NCI-H510A treated with DMSO at 0.1 percent for 48 hours (cell line): Measurements from ENCODE around the gene ZDHHC22.
A peak's percentile ranks its signal among the peaks of the same experiment; 100 is the strongest.

Source experiments
- DNase-seq: peaks from one replicate; lab custom pipeline; 2025; lab: John Stamatoyannopoulos, UW

ZDHHC22 gene

GRCh38 chr14:77103951-77104350, 37.6 kb downstream of the ZDHHC22 start:
- no peak for DNase-seq

- no peak for DNase-seq
Measured at GRCh38 chr14:77103475-77103874, 38.1 kb downstream of the ZDHHC22 start.

GRCh38 chr14:77102154-77102553, 39.4 kb downstream of the ZDHHC22 start:
- no peak for DNase-seq

GRCh38 chr14:77100961-77101360, 40.6 kb downstream of the ZDHHC22 start:
- no peak for DNase-seq

GRCh38 chr14:77099425-77100167, 42.0 kb downstream of the ZDHHC22 start:
- DNase-seq: no peak

- no peak for DNase-seq
Measured at GRCh38 chr14:77098529-77099353, 42.9 kb downstream of the ZDHHC22 start.

GRCh38 chr14:77097700-77098528, 43.7 kb downstream of the ZDHHC22 start, which contains the start of gene CIPC:
Gene CIPC, plus strand, starts transcription at chr14:77098258. Its CDS starts 7,451 bp downstream, at chr14:77105709.
- peak; percentile 96 for DNase-seq

- DNase-seq: peak; percentile 24
Measured at GRCh38 chr14:77097006-77097699, 44.4 kb downstream of the ZDHHC22 start.

- peak; percentile 89 for DNase-seq
Measured at GRCh38 chr14:77094672-77095284, 46.8 kb downstream of the ZDHHC22 start.

- no peak for DNase-seq
Measured at GRCh38 chr14:77092676-77093075, 48.9 kb downstream of the ZDHHC22 start.

GRCh38 chr14:77091518-77091917, 50.1 kb downstream of the ZDHHC22 start:
- DNase-seq: no peak

GRCh38 chr14:77088645-77089044, 52.9 kb downstream of the ZDHHC22 start:
- peak; percentile 42 for DNase-seq

- DNase-seq: peak; percentile 94
Measured at GRCh38 chr14:77088219-77088618, 53.4 kb downstream of the ZDHHC22 start.

- DNase-seq: peak; percentile 9
Measured at GRCh38 chr14:77087631-77088030, 54.0 kb downstream of the ZDHHC22 start.

- DNase-seq: no peak
Measured at GRCh38 chr14:77086951-77087350, 54.6 kb downstream of the ZDHHC22 start.

- DNase-seq: peak; percentile 67
Measured at GRCh38 chr14:77086017-77086727, 55.4 kb downstream of the ZDHHC22 start.

- no peak for DNase-seq
Measured at GRCh38 chr14:77085538-77085937, 56.1 kb downstream of the ZDHHC22 start.

GRCh38 chr14:77084985-77085384, 56.6 kb downstream of the ZDHHC22 start:
- DNase-seq: no peak

GRCh38 chr14:77083082-77083481, 58.5 kb downstream of the ZDHHC22 start:
- no peak for DNase-seq

GRCh38 chr14:77082356-77082755, 59.2 kb downstream of the ZDHHC22 start:
- DNase-seq: no peak
